GM03348 (cell line): ENCODE data around the gene SYNCRIP.
A peak's percentile ranks its signal among the peaks of the same experiment; 100 is the strongest.
"Not testable (repeated sequence)": the region's sequence is repeated elsewhere in the genome, so short reads cannot be mapped to it uniquely, and the experiment has no call there.

Experiments used
- DNase-seq: peaks from one replicate; pipeline ENCODE4 v3.0.0; 2012; ENCODE audit warnings: low spot score

SYNCRIP gene

DNA sequence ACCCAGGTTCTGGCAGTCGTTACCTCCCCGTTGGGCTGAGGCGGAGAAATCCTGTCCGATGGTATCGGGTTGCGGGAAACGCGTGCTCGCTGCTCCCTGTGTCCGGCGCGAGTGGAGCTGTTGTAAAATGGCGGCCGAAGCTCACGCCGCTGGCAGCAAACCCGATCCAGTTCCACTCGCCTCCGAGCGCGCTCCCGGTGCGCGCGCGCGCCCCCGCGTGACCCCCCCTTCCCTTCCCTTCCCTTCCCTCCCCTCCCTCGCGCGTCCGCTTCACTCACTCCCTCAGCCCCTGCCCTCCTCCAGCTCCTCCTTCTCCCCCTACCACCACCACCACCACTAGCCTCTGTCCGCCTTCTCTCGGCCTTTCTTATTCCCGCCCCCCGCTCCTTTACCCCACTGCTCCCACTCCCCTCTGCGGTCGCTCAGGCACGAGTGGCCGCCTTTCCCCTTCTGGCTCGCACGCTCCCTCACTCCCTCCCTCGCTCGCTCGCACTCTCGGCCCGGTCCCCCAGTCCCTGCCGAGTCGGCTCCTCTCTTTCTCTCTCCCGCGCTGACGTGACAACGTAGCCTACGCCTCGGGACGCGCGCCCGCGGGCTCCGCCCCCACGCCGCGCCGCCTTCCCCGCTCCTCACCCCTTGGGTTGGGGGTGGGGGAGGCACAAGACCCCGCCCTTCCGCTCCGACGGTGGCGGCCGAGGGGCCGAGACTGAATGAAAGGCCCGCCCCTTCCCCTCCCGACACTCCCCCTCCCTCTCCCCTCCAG lies at the start of gene SYNCRIP:
TSS of gene SYNCRIP (minus strand) at position 113 of the 763 bp plus-strand sequence. CDS start 1,447 bp downstream, outside the sequence.
- DNase-seq: peak; percentile 97

DNA sequence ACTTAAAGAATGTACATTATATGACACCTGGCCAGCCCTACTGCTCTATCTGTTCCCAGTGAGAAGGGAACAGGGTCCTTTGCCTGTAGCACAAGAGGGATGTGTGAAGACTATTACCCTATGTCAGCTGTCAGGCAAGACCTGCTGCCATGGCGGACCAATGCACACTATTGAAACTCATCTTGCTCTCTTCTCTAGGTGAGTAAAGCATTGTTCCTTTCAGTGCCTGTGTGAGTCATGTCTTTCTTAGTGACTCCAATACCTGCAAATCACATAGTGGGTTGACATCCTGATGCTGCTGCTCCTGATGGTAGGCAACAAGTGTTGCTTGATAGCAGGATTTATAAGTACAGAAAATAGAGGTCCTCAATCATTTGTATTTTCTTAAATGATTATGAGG lies 48.8 kb upstream of the SYNCRIP start:
- no peak for DNase-seq

DNA sequence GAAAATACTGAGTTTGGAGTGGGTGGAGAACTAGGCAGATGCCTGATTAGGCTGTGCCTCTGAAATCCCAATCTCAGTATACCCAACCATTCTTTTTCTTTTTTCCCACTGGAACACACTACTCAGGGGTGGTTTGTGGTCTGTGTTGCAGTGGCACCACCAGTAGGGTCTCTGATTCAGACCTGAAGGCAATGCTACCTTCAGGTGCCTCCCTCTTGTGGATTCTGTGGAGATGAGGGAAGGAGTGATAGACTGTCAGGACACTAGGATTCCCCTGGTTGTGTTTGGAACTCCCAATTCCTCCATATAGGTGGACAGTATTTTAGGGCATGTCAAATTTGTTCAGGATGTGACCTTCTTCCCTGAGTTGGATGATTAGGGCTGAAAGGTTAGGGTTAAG lies 47.4 kb upstream of the SYNCRIP start:
- DNase-seq: no peak

DNA sequence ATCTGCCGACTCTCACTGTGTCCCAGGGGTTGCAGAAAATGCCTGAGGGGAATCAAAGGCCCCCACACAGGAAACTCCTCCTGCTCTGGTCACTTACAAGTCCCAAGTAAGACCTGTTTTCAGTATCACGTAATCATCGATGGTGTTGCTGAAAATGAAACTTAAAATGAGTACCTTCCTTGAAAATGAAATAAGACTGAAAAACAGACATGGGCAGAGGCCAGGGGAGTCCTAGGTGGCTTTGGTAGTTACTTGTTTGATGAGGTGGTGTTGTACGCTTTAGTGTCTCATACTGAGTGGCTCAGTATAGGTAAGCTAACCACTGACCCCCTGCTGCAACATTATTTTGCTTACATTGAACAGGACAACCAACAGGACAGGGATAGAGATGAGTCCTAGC lies 43.0 kb upstream of the SYNCRIP start:
- DNase-seq: no peak

DNA sequence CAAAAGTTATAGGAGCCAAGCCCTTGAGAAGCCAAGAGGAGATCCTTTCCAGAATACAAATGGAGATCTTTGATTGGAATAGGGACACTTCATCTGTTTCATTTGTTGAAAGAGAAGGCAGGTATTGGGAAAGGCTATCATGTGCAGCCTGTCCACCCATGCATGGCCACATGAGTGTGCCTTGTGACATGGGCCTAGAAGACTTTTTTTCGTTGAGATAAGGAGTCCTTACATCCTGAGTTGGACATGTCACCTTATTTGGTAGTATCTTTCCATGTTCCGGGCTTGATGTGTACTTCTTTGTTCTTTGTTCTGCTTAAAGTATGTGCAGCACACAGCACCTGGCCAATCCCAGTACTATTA lies 42.1 kb upstream of the SYNCRIP start:
- no peak for DNase-seq

DNA sequence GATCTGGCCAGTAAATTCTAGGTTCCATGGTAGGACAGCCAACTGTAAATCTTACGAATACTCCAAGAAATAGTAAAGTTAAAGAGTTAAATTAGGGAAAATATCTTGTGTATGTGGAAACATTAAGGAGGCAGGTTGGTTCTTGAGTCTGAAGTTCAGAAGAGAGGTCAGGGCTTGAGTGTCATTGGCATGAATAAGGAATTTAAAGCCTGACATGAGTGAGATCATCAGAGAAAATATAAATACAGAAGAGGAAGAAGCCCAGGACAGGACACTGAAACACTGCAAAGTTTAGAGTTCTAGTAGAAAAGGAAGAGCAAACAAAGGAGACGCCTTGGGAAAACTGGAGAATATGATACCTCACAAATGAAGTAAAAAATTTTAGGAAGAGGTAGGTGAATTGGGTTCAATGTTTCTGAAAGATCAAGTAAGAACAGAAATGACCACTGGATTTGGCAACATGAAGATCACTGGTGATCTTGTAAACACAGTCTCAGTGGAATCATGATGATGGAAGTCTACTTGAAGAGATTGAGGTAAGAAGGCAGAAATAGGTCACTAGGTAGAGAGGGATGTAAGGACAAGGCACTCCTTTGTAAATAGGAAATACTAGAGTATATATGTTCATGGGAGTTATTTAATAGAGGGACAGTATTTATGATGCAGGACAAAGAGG lies 41.6 kb upstream of the SYNCRIP start:
- DNase-seq: no peak

DNA sequence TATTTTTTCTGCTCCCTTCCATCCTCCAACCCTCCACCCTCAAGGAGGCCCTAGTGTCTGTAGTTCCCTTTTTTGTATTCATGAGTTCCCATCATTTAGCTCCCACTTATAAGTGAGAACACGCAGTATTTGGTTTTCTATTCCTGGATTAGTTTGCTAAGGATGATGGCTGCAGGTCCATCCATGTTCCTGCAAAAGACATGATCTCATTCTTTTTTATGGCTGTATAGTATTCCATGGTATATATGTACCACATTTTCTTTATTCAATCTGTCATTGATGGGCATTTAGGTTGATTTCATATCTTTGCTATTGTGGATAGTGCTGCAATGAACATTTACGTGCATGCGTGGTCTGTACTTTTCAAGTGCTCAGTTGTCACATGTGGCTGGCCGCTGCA lies 39.2 kb upstream of the SYNCRIP start:
- DNase-seq: not testable (repeated sequence)

DNA sequence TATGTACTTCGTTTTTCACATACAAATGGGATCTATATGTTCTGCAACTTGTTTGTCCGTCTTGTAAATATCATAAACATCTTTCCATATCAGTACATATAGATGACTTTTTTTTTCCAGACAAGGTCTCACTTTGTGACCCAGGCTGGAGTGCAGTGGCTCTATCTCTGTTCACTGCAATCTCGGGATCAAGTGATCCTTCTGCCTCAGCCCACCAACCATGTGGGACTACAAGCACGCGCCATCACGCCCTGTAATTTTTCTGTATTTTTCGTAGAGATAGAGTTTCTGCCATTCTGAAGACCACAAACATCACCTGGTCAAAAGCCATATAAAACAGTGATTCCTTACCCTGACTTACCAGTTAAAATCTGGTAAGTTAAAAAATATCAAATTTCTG lies 37.7 kb upstream of the SYNCRIP start:
- no peak for DNase-seq

DNA sequence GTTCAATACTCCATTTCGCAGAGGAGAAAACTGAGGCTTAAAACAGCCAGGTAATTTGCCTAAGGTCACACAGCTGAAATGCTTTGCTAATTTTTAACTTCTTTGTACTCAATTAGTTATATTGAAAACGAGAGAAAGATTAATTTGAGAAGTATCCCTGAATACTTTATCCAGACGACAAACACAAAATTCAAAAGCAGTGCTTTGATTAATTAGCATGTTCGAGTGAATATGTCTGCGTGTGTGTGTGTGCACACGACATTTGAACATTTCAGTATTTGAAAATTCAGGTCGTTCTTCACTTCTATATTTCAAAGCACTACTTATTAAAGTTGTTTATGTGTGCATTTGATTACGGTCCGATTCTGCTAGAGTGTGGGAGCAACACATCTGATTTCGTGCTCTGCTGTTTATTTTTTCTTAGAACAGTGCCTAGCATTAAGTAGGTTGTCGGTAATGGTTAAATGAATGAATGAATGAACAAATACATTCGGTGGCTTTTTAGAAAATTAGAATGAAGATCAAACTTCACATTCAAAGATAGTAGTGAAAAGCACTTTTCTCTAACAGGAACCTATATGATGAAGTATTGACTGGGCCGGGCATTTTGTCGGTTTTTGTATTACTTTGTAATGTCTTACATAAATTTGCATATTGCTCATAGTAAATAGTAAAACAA lies 36.9 kb upstream of the SYNCRIP start:
- no peak for DNase-seq

DNA sequence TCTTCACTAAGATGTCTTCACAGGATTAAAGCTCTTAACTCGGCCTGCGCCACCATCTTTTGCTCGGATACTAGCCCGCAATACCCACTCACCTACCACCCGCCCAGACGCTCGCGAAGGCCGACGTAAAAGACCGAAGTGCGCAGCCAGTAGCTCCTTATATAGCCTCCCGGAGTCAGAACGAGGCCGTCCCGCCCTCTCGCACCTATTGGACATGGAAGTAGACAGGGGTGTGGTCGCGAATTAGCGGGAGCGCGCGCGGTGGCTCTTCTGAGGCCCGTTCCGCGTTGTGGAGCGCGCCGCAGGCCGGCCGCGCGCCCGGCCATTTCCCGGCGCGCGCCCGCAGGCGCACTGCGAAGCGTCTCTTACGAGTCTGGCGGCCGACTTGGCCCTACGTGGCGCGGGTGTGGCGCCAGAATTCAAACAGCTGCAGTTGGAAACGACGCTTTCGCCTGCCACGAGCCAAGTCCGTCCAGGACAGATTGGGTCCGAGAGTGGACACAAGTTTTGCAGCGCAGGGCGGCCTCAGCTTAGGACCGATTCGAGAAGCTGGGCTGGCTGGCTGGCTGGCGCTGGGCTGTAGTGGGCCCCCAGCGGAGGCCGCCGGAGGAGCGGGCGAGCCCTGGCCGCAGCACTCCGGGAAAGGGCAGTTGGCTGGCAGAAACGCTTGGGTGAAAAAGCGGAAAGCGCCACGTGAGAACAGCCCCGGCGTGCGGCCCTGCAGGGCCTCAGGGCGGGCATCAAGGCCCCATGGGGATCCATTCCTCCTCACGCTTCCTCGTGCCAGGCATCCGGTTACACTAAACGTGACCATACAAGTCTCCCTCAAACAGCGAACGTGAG lies 36.1 kb upstream of the SYNCRIP start:
- DNase-seq: peak; percentile 98

DNA sequence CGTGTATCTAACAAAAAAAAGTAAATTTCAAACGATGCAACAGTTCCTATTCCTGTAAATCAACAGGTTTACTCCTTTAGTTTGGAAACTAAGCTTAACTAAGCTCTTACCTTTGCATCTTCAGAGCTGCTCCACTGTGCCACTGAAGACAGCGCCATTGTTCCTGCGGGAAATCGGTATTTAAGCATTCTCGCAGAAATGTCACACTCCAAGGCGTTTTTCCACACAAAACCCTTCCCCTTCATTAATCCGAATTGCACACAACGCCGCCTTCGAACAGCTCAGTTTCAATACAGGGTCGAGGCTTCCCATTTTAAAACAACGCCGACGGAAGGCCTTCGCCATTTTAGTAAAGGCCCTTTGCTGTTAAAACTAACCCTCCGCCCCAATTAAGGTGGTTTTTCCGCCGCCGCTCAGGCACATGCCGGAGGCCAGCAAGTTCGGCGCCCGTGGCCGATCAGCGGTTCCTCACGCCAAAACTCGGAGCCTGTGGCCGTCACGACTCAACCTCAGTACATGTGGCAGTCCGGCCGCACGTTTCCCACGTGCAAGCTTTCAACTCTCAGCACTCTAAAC lies 35.4 kb upstream of the SYNCRIP start:
- DNase-seq: no peak

DNA sequence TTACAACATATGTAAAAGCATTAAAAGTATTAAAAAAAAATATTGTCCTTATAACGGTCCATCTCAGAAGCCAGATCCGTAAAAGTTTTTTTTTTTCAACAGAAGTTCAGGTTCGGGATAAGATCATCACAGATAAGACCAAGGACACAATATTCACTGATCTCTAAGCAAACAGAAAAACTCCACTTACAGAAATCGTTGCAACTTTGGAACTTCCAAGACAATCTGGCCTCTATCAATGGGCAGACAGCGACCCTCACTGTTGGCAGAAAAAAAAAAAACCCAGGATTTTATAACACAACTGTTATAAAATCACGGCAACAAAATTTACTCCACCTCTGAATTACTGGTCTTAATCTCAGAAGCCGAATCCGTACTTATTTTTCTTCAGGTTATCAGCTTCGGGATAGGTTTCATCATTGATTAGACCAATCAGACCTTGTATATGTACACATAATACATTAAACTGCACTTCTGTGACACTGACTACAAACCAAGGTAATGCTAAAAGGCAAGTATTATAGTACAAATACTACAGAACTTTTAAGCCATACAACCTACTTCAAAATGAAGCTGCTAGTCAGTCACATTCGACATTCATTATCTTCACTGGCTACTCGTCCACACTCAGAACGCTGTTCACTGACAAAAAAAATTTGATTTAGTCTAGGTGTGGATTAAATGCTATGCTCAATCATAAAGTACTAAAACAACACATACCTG lies 34.7 kb upstream of the SYNCRIP start:
- DNase-seq: no peak

DNA sequence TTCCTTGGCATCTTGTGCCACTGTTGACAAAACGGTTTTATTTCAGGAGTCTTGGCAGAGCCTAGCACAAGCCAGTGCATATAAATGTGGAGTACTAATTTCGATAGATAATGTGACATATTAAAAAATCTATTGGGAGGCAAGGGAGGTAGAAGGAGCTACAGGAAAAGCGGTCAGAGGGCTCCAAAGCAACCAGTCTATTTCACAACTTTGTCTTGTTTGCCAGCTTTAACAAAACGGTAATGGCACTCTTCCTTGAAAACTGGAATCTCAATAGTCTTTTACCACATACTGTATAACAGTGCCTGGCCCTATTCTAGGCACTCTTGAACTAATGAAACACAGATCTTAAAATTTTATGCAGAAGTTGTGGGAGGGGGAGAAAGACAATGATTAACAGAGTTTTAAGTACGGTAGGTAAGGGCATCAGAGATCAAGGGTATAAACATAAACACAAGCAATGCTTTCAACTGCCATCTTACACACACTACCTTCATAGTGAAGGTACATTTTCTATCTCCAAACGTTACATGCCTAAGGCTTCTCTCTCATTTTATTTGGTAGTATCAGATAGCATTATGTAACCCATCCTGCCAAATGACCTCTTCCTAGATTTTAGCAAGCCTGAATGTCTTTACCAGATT lies 33.5 kb upstream of the SYNCRIP start:
- DNase-seq: no peak

DNA sequence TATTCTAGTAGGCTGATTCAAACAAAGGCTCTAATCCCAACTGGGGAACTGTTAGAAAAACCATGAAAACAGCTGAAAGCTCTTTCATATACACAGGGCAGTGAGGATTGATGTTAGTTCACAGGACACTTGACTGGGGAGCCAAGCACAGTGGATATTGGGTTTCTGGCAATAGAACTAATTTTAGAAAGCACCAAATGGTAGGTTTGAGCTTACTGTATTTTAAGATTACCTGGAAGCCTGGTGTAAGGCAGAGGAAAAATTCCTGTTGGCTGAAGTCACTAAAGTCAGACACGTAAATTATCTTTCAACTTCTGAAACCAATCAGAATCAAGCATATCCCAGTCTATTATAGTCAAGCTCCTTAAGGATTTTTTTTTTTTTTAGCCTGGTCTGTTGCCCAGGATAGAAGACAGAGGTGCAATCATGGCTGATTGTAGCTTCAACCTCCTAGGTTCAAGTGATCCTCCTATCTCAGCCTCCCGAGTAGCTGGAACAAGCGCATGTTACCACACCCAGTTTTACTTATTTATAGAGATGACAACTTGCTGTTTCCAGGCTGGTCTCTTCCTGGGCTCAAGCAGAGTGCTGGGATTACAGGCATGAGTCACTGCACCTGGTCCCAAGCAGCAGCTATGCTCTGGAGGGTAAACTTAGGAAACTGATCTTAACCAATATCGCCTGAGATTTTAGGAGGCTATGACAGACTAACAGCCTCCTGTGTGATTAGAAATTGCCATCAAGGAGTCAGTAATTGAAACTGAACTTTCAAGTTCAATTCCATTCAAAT lies 32.5 kb upstream of the SYNCRIP start:
- no peak for DNase-seq

DNA sequence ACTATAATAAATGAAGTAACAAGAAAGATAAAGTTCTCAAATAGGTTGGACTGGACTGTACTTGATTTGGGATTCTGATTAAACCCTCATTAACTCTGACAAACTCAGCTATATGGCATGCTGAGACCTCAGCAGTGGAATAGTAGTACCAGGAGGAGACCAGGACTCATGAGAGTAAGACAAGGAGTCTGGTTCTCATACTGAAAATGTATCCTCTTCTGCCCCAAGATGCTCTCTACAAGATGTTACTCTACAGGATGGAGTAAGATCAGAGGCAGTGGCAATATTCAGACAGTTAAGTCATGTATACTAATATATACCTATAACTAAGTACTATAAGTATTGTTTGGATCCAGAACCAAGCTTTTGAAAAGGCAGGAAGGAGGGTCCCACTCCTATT lies 31.9 kb upstream of the SYNCRIP start:
- DNase-seq: no peak

DNA sequence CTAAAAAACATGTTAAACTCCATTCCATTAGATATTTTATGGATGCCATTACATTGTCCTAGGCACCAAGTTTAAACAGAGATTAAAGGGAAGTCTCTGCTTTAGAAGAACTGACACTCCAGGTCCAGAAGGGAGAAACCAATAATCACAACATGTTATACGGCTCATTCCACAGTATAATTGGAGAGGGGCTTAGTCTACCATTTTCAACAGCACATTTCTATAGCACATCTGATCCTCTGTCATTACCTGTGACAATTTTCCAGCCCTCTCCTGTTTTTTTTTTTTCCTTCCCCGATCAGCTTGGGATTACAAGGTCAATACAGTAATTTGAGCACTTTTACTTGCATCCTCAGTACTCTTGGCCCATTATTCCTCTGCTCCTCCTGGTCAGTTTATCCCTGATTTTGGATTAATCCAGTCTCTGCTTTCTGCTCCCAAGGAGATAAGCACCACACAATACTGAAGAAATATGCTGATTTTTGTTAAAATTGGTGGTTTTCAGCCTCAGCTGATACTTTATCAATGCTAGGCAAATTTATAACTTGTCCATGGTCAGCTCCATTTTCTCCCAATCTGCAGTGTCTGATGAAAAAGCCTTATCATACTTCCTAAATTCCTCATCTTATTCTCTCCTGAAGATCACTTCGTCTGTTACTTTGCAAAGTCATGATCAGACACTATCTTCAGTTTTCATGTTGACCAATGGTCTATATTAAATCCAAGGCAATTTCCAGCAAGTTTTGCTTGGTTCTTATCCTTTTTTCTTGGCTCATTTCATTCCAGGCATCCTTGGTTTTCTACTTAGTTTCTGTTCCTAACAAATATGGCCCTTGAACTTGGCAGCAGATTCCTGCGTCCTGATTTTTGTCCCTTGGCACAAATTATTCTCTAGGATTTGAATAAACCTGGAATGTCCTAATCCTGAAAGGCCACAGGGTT lies 30.8 kb upstream of the SYNCRIP start:
- no peak for DNase-seq

DNA sequence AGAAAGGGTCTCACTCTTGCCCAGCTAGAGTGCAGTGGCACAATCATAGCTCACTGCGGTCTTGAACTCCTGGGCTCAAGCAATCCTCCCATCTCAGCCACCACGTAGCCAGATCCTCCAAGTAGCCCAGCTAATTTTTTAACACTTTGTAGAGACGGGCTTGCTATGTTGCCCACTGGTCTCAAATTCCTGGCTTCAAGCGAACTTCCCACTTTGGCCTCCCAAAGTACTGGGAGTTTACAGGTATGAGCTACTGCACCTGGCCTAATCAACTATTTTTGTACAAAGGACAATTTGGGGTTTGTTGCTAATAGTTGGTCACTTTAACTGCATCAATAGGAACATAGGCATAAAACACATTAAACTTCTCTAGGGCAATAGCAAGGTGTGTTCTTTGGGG lies 29.9 kb upstream of the SYNCRIP start:
- DNase-seq: no peak

DNA sequence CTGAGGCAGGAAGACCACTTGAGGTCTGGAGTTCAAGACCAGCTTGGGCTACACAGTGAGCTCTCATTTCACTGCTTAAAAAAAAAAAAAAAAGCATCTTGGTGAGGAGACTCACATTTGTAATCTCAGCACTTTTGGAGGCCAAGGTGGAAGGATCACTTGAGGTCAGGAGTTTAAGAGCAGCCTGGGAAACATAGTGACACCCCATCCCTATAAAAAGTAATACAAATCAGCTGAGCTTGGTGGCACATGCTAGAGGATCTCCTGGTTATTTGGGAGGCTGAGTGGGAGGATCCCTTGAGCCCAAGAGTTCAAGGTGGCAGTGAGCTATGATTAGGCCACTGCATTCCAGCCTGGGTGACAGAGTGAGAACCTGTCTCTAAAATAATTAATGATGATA lies 29.4 kb upstream of the SYNCRIP start:
- no peak for DNase-seq

DNA sequence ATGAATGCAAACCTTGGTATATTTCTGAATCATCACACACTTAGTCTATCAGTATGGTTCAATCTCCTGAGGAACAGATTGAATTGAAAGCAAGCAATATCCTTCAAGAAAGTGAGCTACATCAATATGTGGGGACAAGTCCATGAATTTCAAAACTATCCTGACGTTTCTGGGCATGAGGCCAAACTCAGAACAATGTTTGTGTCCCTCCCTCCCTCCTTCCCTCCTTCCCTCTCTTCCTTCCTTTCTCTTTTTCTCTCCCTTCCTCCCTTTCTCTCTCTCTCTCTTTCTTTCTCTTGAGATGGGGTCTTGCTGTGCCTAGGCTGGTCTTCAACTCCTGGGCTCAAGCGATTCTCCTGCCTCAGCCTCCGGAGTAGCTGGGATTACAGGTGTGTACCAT lies 27.9 kb upstream of the SYNCRIP start:
- DNase-seq: no peak
